ENCODE measurements around the gene CDH22. TPM values are rescaled to one million over a fixed set of nuclear protein-coding genes. Genes with fewer than 3 reads are reported as not detected.

Gene CDH22
- total RNA-seq, 1 donor from 2014 or later, result not detected

DNA sequence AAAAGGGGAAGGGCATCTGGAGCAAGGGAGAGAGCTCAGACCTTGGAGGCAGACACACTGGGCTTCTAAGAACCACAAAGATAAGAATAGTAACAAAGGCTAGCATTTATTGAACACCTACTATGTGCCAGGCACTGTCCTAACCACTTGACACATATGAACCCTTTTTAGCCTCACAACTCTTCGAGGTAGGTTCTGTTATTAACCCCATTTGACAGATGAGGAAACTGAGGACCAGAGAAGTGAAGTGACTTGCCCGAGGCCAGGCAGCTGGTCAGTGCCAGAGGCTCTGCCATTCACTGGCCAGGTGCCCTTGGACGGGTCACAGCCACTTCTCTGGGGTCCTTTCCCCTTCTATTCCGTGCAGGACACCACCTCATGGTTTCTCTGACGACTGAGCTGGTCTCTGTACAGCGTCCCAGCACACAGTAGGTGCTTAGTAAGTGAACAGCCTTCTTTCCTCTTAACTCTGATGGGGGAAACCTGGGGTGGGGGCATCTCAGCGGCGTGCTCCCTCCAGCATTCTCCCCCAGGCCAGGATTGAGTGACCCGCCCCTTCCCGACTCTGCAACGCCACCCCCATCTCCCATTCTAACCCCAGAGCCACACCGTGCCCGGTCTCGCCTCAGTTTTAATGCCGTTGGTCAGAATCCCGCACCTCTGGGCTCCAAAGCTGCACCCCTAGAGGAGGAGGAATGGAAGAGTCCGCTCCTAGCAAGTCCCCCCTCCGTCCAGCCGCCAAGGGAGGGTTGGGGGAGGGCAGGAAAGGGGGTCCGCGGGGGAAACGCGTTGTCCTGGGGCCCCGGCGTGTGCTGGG lies 134.4 kb downstream of the CDH22 start:
- intact Hi-C loops (cut with micrococcal nuclease), result loop anchor here (1.0 kb wide), 1 partner anchor 151 kb away; no protein-coding TSS in a partner anchor

DNA sequence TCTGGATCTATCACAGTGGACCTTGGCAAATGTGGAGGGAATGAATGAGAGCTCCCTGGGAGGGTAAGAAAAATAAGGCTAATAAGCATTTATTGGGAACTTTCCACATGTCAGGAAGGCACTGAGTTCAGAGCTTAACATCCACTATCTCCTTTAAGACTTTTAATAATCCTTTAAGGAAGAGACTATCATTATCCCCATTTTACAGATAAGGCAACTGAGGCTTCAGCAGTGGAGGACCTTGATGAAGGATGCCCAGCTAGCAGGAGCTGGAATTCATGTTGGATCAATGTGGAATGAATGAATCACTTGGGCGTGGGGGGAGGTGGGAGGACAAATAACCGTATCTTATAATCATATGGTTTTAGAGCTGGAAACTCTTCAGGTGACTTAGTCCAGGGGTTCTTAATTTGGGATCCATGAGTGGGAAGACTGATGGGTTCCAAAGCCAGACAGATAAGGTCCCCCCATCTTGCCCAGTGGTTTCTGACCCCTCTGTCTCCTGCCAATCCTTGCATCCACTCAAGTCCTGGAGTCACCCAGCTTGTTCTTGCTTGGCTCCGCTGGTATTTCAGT lies 135.2 kb downstream of the CDH22 start:
- intact Hi-C loops (cut with micrococcal nuclease), result no loop called here

DNA sequence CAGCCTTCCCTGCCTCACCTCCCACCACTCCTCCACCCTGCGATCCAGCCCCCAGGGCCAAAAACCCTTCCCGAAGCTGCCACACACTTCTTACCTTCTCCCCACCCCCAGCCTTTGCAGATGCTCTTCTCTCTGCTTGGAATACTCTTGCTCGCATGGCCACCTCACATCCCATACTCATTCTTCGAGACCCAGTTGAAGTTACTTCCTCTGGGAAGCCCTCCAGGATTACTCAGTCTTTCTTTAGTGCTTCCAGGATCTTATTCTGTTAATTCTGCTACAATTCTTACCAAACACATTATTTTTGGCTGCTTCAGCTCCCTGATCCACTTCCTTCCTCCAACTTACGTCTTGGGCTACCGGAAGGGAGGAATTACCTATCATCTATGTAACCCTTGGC lies 135.8 kb downstream of the CDH22 start:
- intact Hi-C loops (cut with micrococcal nuclease), result no loop called here

- intact Hi-C loops (cut with micrococcal nuclease), result no loop called here
These were observed 136.4 kb downstream of the CDH22 start for GRCh38 chr20:46171909-46172308.

DNA sequence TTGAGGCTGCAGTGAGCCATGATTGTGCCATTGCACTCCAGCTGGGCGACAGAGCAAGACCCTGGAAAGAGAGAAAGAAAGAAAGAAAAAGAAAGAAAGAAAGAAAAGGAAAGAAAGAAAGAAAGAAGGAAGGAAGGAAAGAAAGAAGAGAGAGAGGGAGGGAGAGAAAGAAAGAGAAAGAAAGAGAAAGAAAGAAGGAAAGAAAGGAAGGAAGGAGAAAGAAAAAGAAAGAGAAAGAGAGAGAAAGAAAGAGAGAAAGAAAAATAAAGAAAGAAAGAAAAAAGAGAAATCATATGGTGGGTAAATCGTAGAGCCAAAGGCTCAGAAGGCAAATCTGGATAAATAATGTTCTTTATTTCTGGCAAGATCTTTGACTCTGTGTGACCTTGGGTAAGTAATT lies 136.8 kb downstream of the CDH22 start:
- intact Hi-C loops (cut with micrococcal nuclease), result no loop called here

GRCh38 chr20:46169245-46170171 lies 138.8 kb downstream of the CDH22 start:
- intact Hi-C loops (cut with micrococcal nuclease), result no loop called here

- intact Hi-C loops (cut with micrococcal nuclease), result no loop called here
These were observed 139.9 kb downstream of the CDH22 start for GRCh38 chr20:46168438-46168837.

GRCh38 chr20:46167080-46167479 lies 141.2 kb downstream of the CDH22 start:
- intact Hi-C loops (cut with micrococcal nuclease), result no loop called here

GRCh38 chr20:46164254-46164653 lies 144.0 kb downstream of the CDH22 start:
- intact Hi-C loops (cut with micrococcal nuclease), result no loop called here

DNA sequence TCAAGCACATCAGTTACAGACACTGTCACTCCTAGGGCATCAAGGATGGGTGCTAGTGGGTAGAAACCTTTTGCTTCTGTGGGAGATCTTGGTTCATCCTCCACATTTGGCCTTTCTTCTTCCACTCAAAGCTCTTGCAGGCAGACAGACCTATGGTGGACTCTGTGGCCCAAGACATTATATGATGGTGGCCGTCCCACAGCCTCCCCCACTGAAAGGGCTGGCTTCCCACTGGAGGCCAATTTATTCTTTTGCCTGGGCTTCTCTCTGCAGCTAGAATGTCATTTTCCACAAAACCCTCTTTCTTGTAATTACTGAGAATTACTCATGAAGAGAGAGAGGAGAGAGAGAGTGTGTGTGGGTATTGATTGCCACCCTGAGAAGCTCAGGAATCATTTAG lies 146.4 kb downstream of the CDH22 start:
- intact Hi-C loops (cut with micrococcal nuclease), result no loop called here

- intact Hi-C loops (cut with micrococcal nuclease), result no loop called here
These were observed 147.6 kb downstream of the CDH22 start for GRCh38 chr20:46160661-46161060.

DNA sequence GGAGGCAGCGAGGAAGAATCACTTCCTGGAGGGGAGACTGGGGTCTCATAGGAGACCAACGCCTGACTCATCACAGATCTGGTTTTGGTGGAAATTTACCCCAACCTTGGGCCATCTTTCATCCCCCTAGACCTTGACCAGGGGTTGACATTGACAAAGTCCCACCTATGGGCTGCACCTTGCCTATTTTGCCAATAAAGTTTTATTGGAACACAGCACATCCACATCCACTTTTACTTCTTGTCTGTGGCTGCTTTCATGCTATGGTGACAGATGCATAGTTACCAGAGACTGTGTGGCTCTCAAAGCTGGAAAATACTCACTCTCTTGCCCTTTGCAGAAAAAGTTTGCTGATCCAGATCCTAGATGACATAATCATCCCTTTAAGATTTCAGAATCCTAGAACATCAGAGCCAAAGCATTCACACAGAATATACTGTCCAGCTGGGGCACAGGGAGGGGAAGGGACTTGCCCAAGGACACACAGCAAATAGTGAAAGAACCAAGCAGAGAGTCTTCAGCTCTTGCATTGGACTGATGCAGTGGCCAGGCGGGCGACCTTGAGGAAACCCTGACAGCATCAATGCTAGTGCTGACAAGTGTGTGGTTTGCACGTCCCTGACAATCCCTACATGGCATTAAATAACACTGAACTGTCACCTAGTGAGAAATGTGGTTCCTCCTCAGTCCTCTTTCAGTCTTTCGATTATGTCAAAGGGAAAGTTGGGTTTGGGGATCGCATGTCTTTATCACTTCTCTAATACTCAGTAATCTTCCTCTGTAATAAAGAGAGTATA lies 149.0 kb downstream of the CDH22 start:
- intact Hi-C loops (cut with micrococcal nuclease), result no loop called here

- intact Hi-C loops (cut with micrococcal nuclease), result no loop called here
These were observed 149.8 kb downstream of the CDH22 start for GRCh38 chr20:46158476-46158987.

DNA sequence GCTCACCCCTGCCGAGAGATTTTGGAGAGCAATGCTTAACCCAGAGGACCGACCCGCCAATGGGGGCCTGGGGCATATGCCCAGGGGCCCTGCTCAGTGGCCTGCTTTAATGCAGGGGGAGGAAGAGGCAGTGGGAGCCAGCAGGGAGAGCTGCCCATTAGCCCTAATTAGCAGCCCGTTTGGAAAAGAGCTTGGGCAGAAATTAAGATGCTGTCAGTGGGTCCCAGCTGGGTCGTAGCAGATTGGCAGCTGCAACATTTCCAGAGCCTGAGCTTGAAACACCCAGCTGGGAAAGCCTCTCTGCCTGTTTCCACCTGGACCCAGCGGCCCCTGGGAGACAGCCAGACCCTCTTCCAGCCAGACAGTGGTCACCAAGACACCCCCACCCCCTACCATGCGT lies 150.7 kb downstream of the CDH22 start:
- intact Hi-C loops (cut with micrococcal nuclease), result no loop called here

GRCh38 chr20:46157076-46157592 lies 151.2 kb downstream of the CDH22 start:
- intact Hi-C loops (cut with micrococcal nuclease), result no loop called here

- intact Hi-C loops (cut with micrococcal nuclease), result no loop called here
These were observed 152.2 kb downstream of the CDH22 start for GRCh38 chr20:46156065-46156464.

DNA sequence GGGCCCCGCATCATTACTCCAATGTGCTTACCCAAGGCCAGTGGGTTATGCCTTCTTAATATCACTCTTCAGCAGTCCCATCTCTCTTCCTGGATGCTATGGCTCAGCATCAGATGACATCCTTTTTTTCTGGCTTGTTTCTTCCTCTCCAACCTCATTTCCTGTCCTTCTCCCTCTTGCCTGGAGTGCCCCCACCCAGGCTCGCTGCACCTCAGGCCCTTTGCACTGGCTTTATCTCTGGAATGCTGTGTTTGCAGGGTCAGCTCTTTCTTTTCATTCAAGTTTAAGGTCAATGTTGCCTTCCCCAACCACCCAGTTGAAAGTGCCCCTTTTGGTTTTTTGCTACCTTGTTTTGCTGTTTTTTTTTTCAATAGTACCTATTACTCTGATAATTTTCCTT lies 153.5 kb downstream of the CDH22 start:
- intact Hi-C loops (cut with micrococcal nuclease), result no loop called here

GRCh38 chr20:46154305-46154704 lies 154.0 kb downstream of the CDH22 start:
- intact Hi-C loops (cut with micrococcal nuclease), result no loop called here

GRCh38 chr20:46152824-46153586 lies 155.3 kb downstream of the CDH22 start:
- intact Hi-C loops (cut with micrococcal nuclease), result no loop called here

- intact Hi-C loops (cut with micrococcal nuclease), result no loop called here
These were observed 156.4 kb downstream of the CDH22 start for GRCh38 chr20:46151936-46152335.

All from T-helper 2 cell treated with Interferon-gamma antibody and Interleukin-4, amounts not matched to agents 100 ng/mL and 5 ng/mL, for 36 hours (primary cell).